Type B pancreatic cell (in vitro differentiated cells): ENCODE data around the gene ACADM. TPM values are rescaled to one million over a fixed set of nuclear protein-coding genes. Genes with fewer than 3 reads are reported as not detected.
"Not testable (repeated sequence)": the region's sequence is repeated elsewhere in the genome, so short reads cannot be mapped to it uniquely, and the experiment has no call there.

Experiments used
- DNase-seq: peaks from one replicate; pipeline ENCODE4 v3.0.0; 2021; ENCODE audit warnings: mixed read lengths; ENCODE audit not compliant: unreplicated experiment; ENCODE audit errors: extremely low spot score
- H3K27ac Mint-ChIP-seq: 2 replicates; pipeline ENCODE4 v1.8.0; 2021; ENCODE audit warnings: mild to moderate bottlenecking, mixed read lengths
- H3K27me3 Mint-ChIP-seq: 2 replicates; pipeline ENCODE4 v1.8.0; 2021; ENCODE audit warnings: mixed read lengths
- H3K36me3 Mint-ChIP-seq: 2 replicates; pipeline ENCODE4 v1.8.0; 2021; ENCODE audit warnings: mixed read lengths
- H3K4me1 Mint-ChIP-seq: one replicate; pipeline ENCODE4 v1.8.0; 2021; ENCODE audit warnings: mixed read lengths; ENCODE audit not compliant: unreplicated experiment
- H3K4me3 Mint-ChIP-seq: 2 replicates; pipeline ENCODE4 v1.8.0; 2021; ENCODE audit warnings: mild to moderate bottlenecking, mixed read lengths
- H3K9me3 Mint-ChIP-seq: 2 replicates; pipeline ENCODE4 v1.8.0; 2021; ENCODE audit warnings: mixed read lengths
- CTCF ChIP-seq: fragments of 200-600 bp; sonication (generic); conservative IDR thresholded peaks from 2 replicates; pipeline ENCODE4 v1.5.0; 2021; ENCODE audit warnings: antibody characterized with exemption, mild to moderate bottlenecking
- total RNA-seq: library from RNA; stranded (reverse); gene quantifications from 2 replicates; pipeline ENCODE4 v1.2.1, GENCODE V29; 2021; ENCODE audit warnings: low replicate concordance

The ACADM gene
- total RNA-seq, 1 donor from 2014 or later, result 58.3 TPM

GRCh38 chr1:75797273-75797588 lies 72.7 kb downstream of the ACADM start:
- TF ChIP-seq CTCF, result no peak
- Mint-ChIP-seq H3K27me3 (no peaks in the 10 kb centered on the region), H3K4me1 (no peaks in the 10 kb centered on the region), H3K27ac (no peak overlapping the region), H3K9me3 (no peaks in the 10 kb centered on the region), H3K36me3 (peaks cover 30% of the 10 kb centered on the region), H3K4me3 (no peak overlapping the region)
- no peak for DNase-seq

GRCh38 chr1:75797606-75798216 lies 73.2 kb downstream of the ACADM start:
- Mint-ChIP-seq H3K27me3 (no peaks in the 10 kb centered on the region), H3K27ac (no peak overlapping the region), H3K36me3 (peaks cover 27% of the 10 kb centered on the region), H3K4me1 (no peaks in the 10 kb centered on the region), H3K9me3 (no peaks in the 10 kb centered on the region), H3K4me3 (no peak overlapping the region)
- TF ChIP-seq CTCF, result no peak
- no peak for DNase-seq

DNA sequence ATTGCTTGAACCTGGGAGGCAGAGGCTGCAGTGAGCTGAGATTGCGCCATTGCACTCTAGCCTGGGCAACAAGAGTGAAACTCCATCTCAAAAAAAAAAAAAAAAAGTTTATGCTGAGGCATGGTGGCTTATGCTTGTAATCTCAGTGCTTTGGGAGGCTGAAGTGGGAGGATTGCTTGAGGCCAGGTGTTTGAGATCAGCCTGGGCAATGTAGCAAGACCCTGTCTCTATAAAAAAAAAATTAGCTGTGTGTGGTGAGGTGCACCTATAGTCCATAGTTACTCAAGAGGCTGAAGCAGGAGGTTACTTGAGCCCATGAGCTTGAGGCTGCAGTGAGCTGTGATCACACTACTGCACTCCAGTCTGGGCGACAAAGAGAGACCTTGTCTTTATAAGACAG lies 77.0 kb downstream of the ACADM start:
- not testable (repeated sequence) for H3K27me3 Mint-ChIP-seq, H3K27ac Mint-ChIP-seq

DNA sequence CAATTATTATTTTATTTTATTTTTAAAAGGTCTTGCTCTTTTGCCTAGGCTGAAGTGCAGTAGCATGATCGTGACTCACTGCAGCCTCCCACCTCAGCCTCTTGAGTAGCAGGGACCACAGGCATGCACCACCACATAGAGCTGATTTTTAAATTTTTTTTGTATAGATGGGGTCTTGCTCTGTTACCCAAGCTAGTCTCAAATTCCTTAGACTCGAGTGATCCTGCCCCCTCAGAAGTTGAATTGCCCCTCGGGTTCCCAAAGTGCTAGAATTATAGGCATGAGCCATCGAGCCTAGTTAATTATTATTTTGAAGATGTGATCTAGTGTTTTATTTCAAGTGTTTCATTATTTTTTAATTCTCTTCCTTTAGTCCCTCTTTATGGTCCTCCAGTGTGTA lies 84.4 kb downstream of the ACADM start:
- no peaks in the 10 kb centered on the region for H3K27me3 Mint-ChIP-seq
- no peak for TF ChIP-seq CTCF
- H3K36me3 Mint-ChIP-seq, result no peaks in the 10 kb centered on the region
- no peaks in the 10 kb centered on the region for H3K9me3 Mint-ChIP-seq
- no peaks in the 10 kb centered on the region for H3K4me1 Mint-ChIP-seq
- DNase-seq, result no peak
- H3K4me3 Mint-ChIP-seq, result no peak overlapping the region
- no peak overlapping the region for H3K27ac Mint-ChIP-seq

More for the DNA sequence above, 77.0 kb downstream of the ACADM start:
- not testable (repeated sequence) for H3K9me3 Mint-ChIP-seq, H3K36me3 Mint-ChIP-seq, H3K4me3 Mint-ChIP-seq, H3K4me1 Mint-ChIP-seq, DNase-seq

- not testable (repeated sequence) for DNase-seq, H3K9me3 Mint-ChIP-seq, H3K4me3 Mint-ChIP-seq, H3K27me3 Mint-ChIP-seq, H3K4me1 Mint-ChIP-seq, H3K27ac Mint-ChIP-seq, H3K36me3 Mint-ChIP-seq
These were observed 85.6 kb downstream of the ACADM start for GRCh38 chr1:75810113-75810512.

DNA sequence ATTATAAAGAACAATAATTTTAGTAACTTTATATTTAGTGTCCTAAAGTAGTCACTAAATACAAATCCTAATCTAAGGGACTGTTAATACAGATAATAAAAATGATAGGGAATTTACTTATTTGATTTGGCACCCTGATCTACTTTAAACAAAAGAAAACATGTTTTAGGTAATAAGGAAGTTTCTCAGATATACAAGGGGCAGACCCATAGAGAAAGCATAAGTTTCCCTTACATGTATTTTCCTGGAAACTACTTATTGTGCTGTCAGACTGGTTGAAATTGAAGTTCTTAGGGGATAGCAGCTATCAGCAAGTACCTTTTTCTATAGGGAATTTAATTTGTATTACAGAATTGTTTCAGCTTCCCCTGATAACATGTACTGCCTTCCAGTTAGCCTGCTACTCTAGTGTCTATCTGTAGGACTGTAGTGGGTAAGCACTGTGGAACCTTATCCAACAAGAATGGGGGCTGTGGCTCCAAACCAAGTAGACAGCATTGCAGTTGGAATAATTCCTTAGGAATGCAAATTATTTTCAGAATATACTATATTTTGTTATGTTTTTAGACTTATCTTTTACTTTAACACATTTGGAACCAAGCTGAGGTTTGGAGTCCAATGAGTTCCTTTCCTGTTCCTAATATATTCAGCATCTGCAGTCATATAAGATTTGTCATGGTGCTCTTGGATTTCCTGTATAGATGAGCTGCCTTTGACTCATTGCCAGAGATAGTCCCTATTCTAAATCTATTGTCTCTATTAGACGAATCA lies 86.9 kb downstream of the ACADM start:
- no peaks in the 10 kb centered on the region for H3K36me3 Mint-ChIP-seq
- DNase-seq, result no peak
- H3K9me3 Mint-ChIP-seq, result no peaks in the 10 kb centered on the region
- H3K4me1 Mint-ChIP-seq, result no peaks in the 10 kb centered on the region
- no peak overlapping the region for H3K4me3 Mint-ChIP-seq
- no peak for TF ChIP-seq CTCF
- H3K27me3 Mint-ChIP-seq, result no peaks in the 10 kb centered on the region
- H3K27ac Mint-ChIP-seq, result no peak overlapping the region
